A549 (cell line): ENCODE measurements around the gene KIF24.
"Not testable (repeated sequence)": the region's sequence is repeated elsewhere in the genome, so short reads cannot be mapped to it uniquely, and the experiment has no call there.

Experiments
- CEBPB ChIP-seq, 2 experiments: fragments of >200 bp in 1 of 2; sonication (Bioruptor Twin) in 1 of 2; formaldehyde crosslinking in 1 of 2; IDR thresholded peaks; 2 replicates each; pipeline ENCODE4 v1.6.1; 2012 to 2016
- CTCF ChIP-seq: fragments of >200 bp; sonication (Bioruptor Twin); formaldehyde crosslinking; IDR thresholded peaks from 3 replicates; pipeline ENCODE4 v1.5.1; 2016
- MAFK ChIP-seq: fragments of 450-650 bp; IDR thresholded peaks from 2 replicates; pipeline ENCODE4 v1.6.1; 2014; ENCODE audit not compliant: partially characterized antibody
- MYC ChIP-seq: IDR thresholded peaks from 2 replicates; pipeline ENCODE4 v1.6.1; 2012; ENCODE audit warnings: mild to moderate bottlenecking, inconsistent platforms, low read length, improper control_type of control experiment, borderline replicate concordance
- PHF8 ChIP-seq: fragments of 200-600 bp; sonication (generic); IDR thresholded peaks from 2 replicates; pipeline ENCODE4 v1.6.1; 2016; ENCODE audit warnings: low read depth, mild to moderate bottlenecking, antibody characterized with exemption, moderate library complexity, borderline replicate concordance
- POLR2AphosphoS2 ChIP-seq: conservative IDR thresholded peaks from 2 replicates; pipeline ENCODE4 v1.6.1; 2012; ENCODE audit warnings: low read length, improper control_type of control experiment, inconsistent platforms
- SMC3 ChIP-seq: fragments of >200 bp; sonication (Bioruptor Twin); formaldehyde crosslinking; IDR thresholded peaks from 3 replicates; pipeline ENCODE4 v1.6.1; 2018; ENCODE audit warnings: inconsistent platforms

DNA sequence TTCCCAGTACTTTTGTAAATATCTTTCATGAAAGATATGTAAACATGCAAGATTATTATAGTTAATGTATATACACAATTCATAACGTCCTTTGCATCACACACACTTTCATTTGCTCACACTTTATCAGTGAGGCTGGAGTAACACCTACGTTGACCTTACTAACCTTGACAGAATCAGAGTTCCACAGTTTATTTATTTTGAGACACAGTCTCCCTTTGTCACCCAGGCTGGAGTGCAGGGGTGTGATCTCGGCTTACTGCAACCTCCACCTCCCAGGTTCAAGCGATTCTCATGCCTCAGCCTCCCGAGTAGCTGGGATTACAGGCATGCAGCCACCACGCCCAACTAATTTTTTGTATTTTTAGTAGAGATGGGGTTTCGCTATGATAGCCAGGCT lies 28.0 kb downstream of the KIF24 start:
- not testable (repeated sequence) for TF ChIP-seq CTCF; MYC; MAFK; CEBPB (IDR thresholded peaks at IDR 0.05); SMC3; POLR2AphosphoS2; PHF8
